Vagina (tissue), 2 donors: ENCODE results near the gene ZCCHC2. TPM values are rescaled to one million over a fixed set of nuclear protein-coding genes. Genes with fewer than 3 reads are reported as not detected.

ENCODE experiments used
- DNase-seq, 2 donors: peaks; one replicate each; pipeline ENCODE4 v3.0.0-alpha.2; 2017; ENCODE audit errors: extremely low spot score in 2 of 2
- H3K27ac ChIP-seq: fragments of 200-600 bp; sonication (generic); one replicate; pipeline ENCODE4 v1.5.1; 2019
- H3K27me3 ChIP-seq: fragments of 200-600 bp; sonication (generic); one replicate; pipeline ENCODE4 v1.5.1; 2019
- H3K36me3 ChIP-seq, 2 donors: fragments of 200-600 bp; sonication (generic); one replicate each; pipeline ENCODE4 v1.5.1; 2017 to 2019
- H3K4me1 ChIP-seq: fragments of 200-600 bp; sonication (generic); one replicate; pipeline ENCODE4 v1.5.1; 2019
- H3K4me3 ChIP-seq, 2 donors: fragments of 200-600 bp; sonication (generic); 1 replicate in 1 of 2; 2 replicates in 1 of 2; pipeline ENCODE4 v1.5.1; 2016 to 2019
- H3K9me3 ChIP-seq: fragments of 200-600 bp; sonication (generic); one replicate; pipeline ENCODE4 v1.5.1; 2019
- POLR2A ChIP-seq, 2 donors: fragments of 450-650 bp; IDR thresholded peaks; one replicate each; pipeline ENCODE4 v1.6.1; 2017; ENCODE audit warnings: antibody characterized with exemption in 2 of 2, mild to moderate bottlenecking in 2 of 2, moderate library complexity in 2 of 2
- POLR2AphosphoS5 ChIP-seq, 2 donors: sonication (generic); formaldehyde crosslinking; IDR thresholded peaks; one replicate each; pipeline ENCODE4 v1.9.0; 2017; ENCODE audit warnings: antibody characterized with exemption in 2 of 2, mild to moderate bottlenecking in 2 of 2, low read depth in 1 of 2; ENCODE audit not compliant: insufficient read depth in 1 of 2
- intact Hi-C: fragments of 100-400 bp; cut with DNase I; formaldehyde crosslinking; loops from one replicate; pipeline ENCODE4 v1.15.1; 2023
- total RNA-seq: library from RNA; depleted of rRNA; stranded (reverse); fragments of >200 nt; gene quantifications from one replicate; pipeline ENCODE4 v1.2.3, GENCODE V29; 2016
- TF ChIP-seq, protein P1 (sequence below), 3 experiments: fragments of 450-650 bp in 2 of 3; fragments of 200-600 bp in 1 of 3; sonication (generic) in 1 of 3; IDR thresholded peaks; one replicate each; pipeline ENCODE4 v1.5.1; 2017 to 2019; ENCODE audit warnings: antibody characterized with exemption in 3 of 3, mild to moderate bottlenecking in 2 of 3, moderate library complexity in 2 of 3

The ZCCHC2 gene
- total RNA-seq, 1 donor from 2014 or later = 30.4 TPM

DNA sequence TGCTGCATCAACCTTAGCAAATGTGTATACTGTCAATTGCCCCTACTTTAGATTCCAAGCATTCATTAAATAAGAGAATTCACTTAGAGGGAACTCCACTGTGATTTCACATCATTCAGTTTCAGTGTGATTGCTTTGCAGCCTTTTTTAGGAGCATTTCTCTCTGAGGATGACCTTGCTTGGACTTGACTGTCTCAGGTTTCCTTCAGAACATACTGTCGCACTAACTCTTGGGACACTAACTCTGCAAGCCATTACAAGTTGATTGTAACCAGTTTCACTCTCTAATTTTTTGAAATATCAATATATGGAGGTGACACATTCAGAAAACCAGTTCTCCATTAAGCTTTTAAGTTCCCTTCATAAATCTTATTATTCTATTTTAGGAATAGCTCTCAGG is 6.6 kb upstream of the ZCCHC2 start:
- H3K9me3 ChIP-seq = peaks cover 12% of the 10 kb centered on the region
- no peak for DNase-seq
- H3K27ac ChIP-seq = no peak overlapping the region
- no peak overlapping the region for H3K4me3 ChIP-seq
- no peak for TF ChIP-seq POLR2AphosphoS5 (IDR thresholded peaks at IDR 0.05; ENCODE audit: insufficient read depth in 1 of 2, low read depth in 1 of 2)
- no peak for TF ChIP-seq POLR2A (IDR thresholded peaks at IDR 0.05)
- TF ChIP-seq, protein P1, sequence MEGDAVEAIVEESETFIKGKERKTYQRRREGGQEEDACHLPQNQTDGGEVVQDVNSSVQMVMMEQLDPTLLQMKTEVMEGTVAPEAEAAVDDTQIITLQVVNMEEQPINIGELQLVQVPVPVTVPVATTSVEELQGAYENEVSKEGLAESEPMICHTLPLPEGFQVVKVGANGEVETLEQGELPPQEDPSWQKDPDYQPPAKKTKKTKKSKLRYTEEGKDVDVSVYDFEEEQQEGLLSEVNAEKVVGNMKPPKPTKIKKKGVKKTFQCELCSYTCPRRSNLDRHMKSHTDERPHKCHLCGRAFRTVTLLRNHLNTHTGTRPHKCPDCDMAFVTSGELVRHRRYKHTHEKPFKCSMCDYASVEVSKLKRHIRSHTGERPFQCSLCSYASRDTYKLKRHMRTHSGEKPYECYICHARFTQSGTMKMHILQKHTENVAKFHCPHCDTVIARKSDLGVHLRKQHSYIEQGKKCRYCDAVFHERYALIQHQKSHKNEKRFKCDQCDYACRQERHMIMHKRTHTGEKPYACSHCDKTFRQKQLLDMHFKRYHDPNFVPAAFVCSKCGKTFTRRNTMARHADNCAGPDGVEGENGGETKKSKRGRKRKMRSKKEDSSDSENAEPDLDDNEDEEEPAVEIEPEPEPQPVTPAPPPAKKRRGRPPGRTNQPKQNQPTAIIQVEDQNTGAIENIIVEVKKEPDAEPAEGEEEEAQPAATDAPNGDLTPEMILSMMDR (IDR thresholded peaks at IDR 0.05) = no peak
- no peaks in the 10 kb centered on the region for H3K4me1 ChIP-seq
- no peaks in the 10 kb centered on the region for H3K36me3 ChIP-seq
- no peaks in the 10 kb centered on the region for H3K27me3 ChIP-seq
- intact Hi-C loops = no loop called here

DNA sequence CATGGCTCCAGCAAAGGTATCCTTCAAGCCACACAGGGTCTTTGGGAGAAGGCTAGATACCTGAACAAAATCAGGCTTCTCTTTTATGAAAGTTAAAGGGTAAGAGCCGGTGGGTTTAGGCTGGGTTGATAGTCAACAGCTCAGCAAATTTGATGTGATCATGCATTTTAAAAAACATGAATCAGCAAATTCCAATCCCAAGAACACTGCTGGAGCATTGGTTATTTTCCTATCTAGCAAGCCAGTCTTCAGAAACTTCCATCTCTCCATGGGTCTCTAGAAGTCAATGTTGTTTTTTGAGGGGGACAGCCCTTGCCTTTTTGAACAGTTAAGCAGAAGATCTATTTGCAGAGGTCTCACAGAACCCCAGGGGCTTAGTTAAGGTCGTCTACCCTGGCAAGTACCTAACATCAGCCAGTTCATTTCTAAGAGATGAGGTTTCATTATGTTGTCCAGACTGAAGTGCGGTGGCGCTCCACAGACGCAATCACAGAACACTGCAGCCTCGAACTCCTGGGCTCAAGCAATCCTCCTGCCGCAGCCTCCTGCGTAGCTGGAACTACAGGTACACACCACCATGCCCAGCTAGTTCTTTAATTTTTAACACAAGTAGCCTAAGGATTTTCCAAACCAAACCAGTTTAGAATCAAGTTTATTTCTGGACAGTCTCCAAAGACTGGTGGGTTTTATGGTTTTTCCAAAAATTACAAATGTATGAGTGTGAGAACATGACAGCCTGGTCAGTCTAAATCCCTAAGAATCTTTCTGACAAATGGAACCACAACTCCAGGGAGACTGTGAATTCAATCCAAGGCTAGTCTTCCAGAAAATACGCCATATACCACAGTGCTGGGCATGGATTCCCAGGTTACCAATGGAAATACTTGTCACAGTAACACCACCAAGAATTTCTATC is 4.1 kb upstream of the ZCCHC2 start:
- TF ChIP-seq, protein P1 (IDR thresholded peaks at IDR 0.05) = no peak
- no peak for TF ChIP-seq POLR2A (IDR thresholded peaks at IDR 0.05)
- TF ChIP-seq POLR2AphosphoS5 (IDR thresholded peaks at IDR 0.05; ENCODE audit: insufficient read depth in 1 of 2, low read depth in 1 of 2) = no peak
- no peaks in the 10 kb centered on the region for H3K36me3 ChIP-seq
- peaks cover 8% of the 10 kb centered on the region for H3K9me3 ChIP-seq
- no peaks in the 10 kb centered on the region for H3K27me3 ChIP-seq
- H3K4me3 ChIP-seq = no peak overlapping the region
- intact Hi-C loops = no loop called here
- H3K4me1 ChIP-seq = peaks cover 5% of the 10 kb centered on the region
- no peak for DNase-seq
- no peak overlapping the region for H3K27ac ChIP-seq

DNA sequence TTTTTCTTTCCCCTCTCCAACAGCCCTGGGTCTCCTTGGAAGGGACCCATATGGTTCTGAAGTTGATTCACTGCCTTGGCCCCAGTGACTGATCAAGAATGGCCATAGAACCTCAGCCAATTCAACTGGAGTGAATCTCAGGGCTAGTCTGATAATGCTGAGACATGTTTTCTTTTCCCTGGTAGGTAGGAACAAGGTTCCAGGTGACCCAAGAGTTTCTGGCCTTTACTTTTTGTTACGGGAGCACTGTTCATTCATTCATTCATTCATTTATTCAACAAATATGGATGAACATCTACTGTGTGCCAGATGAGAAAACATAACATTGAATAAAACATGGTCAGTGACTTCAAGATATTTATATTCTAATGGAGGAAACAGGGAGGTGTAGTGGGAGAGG is 3.1 kb upstream of the ZCCHC2 start:
- no peak for DNase-seq
- intact Hi-C loops = loop anchor here (5.0 to 10.0 kb wide), 2 partner anchors 85 to 198 kb away; partner anchors contain the start of gene PHLPP1
- H3K9me3 ChIP-seq = peaks cover 3% of the 10 kb centered on the region
- TF ChIP-seq POLR2AphosphoS5 (IDR thresholded peaks at IDR 0.05; ENCODE audit: insufficient read depth in 1 of 2, low read depth in 1 of 2) (no peak), POLR2A (IDR thresholded peaks at IDR 0.05) (no peak)
- TF ChIP-seq, protein P1 (IDR thresholded peaks at IDR 0.05) = no peak
- H3K4me3 ChIP-seq = no peak overlapping the region
- H3K36me3 ChIP-seq = no peaks in the 10 kb centered on the region
- H3K27me3 ChIP-seq = no peaks in the 10 kb centered on the region
- peaks cover 5% of the 10 kb centered on the region for H3K4me1 ChIP-seq
- H3K27ac ChIP-seq = no peak overlapping the region

DNA sequence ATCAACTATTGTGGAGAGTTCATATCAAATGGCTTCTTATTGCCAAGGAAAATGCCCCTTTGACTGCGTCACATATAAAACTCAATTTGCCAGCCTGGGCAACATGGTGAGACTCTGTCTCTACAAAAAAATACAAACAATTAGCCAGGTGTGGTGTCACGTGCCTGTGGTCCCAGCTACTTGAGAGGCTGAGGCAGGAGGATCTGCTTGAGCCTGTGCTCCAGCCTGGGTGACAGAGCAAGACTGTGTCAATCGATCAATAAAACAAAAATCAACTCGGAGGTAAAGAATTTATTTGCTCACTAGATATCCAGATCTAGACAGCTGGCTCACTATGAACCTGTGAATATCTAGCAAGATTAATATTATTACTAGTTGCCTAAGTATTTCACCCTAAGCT is 1.7 kb upstream of the ZCCHC2 start:
- intact Hi-C loops = loop anchor here (5.0 to 10.0 kb wide), 2 partner anchors 86 to 196 kb away; partner anchors contain the start of gene PHLPP1
- H3K4me3 ChIP-seq = no peak overlapping the region

More for the DNA sequence above, 1.7 kb upstream of the ZCCHC2 start:
- TF ChIP-seq, protein P1 (IDR thresholded peaks at IDR 0.05) = no peak
- TF ChIP-seq POLR2A (IDR thresholded peaks at IDR 0.05) (no peak), POLR2AphosphoS5 (IDR thresholded peaks at IDR 0.05; ENCODE audit: insufficient read depth in 1 of 2, low read depth in 1 of 2) (no peak)
- H3K9me3 ChIP-seq = no peaks in the 10 kb centered on the region
- DNase-seq = no peak
- no peak overlapping the region for H3K27ac ChIP-seq
- no peaks in the 10 kb centered on the region for H3K27me3 ChIP-seq
- no peaks in the 10 kb centered on the region for H3K36me3 ChIP-seq
- peaks cover 18% of the 10 kb centered on the region for H3K4me1 ChIP-seq
